Gastroesophageal sphincter (tissue), 4 donors: ENCODE results near the gene EPSTI1. TPM values are rescaled to one million over a fixed set of nuclear protein-coding genes. Genes with fewer than 3 reads are reported as not detected.

Source experiments
- ATAC-seq: fragments of 150-250 bp; one replicate; pipeline ENCODE4 v1.9.1; 2016; ENCODE audit warnings: mild to moderate bottlenecking, moderate library complexity
- H3K27ac ChIP-seq, 4 donors: fragments of 200-600 bp; sonication (generic) in 3 of 4; 1 replicate in 3 of 4; 2 replicates in 1 of 4; pipeline ENCODE4 v1.5.1; 2016 to 2019
- H3K27me3 ChIP-seq: fragments of 200-600 bp; sonication (generic); one replicate; pipeline ENCODE4 v1.5.1; 2019
- H3K36me3 ChIP-seq, 2 donors: fragments of 200-600 bp; sonication (generic); one replicate each; pipeline ENCODE4 v1.5.1; 2019; ENCODE audit warnings: control low read depth in 1 of 2
- H3K4me1 ChIP-seq, 3 donors: fragments of 200-600 bp; sonication (generic); 1 replicate in 2 of 3; 2 replicates in 1 of 3; pipeline ENCODE4 v1.5.1; 2016 to 2019; ENCODE audit warnings: control low read depth in 2 of 3
- H3K4me3 ChIP-seq, 2 donors: fragments of 200-600 bp; sonication (generic); one replicate each; pipeline ENCODE4 v1.5.1; 2019; ENCODE audit warnings: mild to moderate bottlenecking in 1 of 2, moderate library complexity in 1 of 2
- H3K9me3 ChIP-seq, 3 donors: fragments of 200-600 bp; sonication (generic); one replicate each; pipeline ENCODE4 v1.5.1; 2017 to 2019; ENCODE audit warnings: control low read depth in 2 of 3
- EP300 ChIP-seq: sonication (generic); formaldehyde crosslinking; IDR thresholded peaks from one replicate; pipeline ENCODE4 v1.6.1; 2017; ENCODE audit warnings: antibody characterized with exemption, mild to moderate bottlenecking
- POLR2A ChIP-seq, 2 donors: fragments of 450-650 bp; IDR thresholded peaks; one replicate each; pipeline ENCODE4 v1.6.1; 2017; ENCODE audit warnings: antibody characterized with exemption in 2 of 2, mild to moderate bottlenecking in 2 of 2, moderate library complexity in 1 of 2
- POLR2AphosphoS5 ChIP-seq: sonication (generic); formaldehyde crosslinking; IDR thresholded peaks from one replicate; pipeline ENCODE4 v1.6.1; 2017; ENCODE audit warnings: antibody characterized with exemption
- WGBS, 2 donors: methylation state at CpG; one replicate each; pipeline ENCODE4 v1.1.5; 2018; ENCODE audit warnings: low coverage in 1 of 2; 5-methylcytosine and 5-hydroxymethylcytosine counted together
- total RNA-seq, 4 donors: library from RNA; depleted of rRNA; stranded (reverse); fragments of >200 nt; gene quantifications; one replicate each; pipeline ENCODE4 v1.1.0, GENCODE V29; 2016
- TF ChIP-seq, protein P1 (sequence below), 4 experiments: fragments of 200-600 bp in 2 of 4; fragments of 450-650 bp in 2 of 4; sonication (generic) in 1 of 4; IDR thresholded peaks; one replicate each; pipeline ENCODE4 v1.5.1; 2017 to 2019; ENCODE audit warnings: antibody characterized with exemption in 4 of 4, mild to moderate bottlenecking in 2 of 4, moderate library complexity in 2 of 4

The EPSTI1 gene
- total RNA-seq, 4 donors from 2014 or later, result 6.1 to 13.3 (median 7.8) TPM

DNA sequence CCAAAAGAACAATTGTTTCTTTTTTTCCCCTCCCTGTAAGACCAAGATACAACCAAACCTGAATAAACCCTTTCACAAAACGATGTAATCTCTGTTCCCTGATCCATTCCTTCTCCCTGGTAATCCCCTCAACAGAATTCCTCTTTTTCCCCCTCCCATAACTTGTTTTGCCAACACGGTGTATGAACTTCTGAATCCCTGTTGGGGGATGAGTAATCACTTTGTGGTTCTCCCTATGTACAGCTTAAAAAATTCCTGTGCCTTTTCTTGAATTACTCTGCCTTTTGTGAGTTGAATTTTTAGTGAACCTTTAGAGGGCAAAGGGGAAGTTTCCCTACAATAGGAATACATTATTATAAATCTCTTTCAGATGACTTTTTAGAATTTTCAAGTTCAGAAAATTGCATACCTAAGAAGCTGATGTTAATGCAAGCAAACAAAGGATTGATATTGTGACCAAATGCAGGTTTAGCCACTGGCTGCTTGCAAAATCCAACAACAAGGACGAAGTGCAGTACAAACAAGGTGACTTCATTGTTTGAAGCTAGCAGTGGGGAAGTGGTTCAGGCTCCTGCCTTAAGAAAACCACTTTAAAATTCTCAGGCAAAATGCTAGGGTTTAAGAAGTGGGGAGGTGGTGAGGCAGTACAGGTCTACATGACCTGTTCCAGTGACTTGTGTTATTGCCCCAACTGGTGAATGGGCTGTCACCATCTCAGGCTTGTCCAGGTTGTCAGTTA is 15.0 kb upstream of the EPSTI1 start:
- no peak overlapping the region for H3K27ac ChIP-seq
- H3K9me3 ChIP-seq, result no peaks in the 10 kb centered on the region
- no peak overlapping the region for H3K4me3 ChIP-seq
- H3K27me3 ChIP-seq, result no peaks in the 10 kb centered on the region
- WGBS, 2 donors, result 47 to 73% methylated on average over 3 of the region's 3 CpGs
- no peak for TF ChIP-seq POLR2AphosphoS5
- no peak for TF ChIP-seq POLR2A (IDR thresholded peaks at IDR 0.05)
- TF ChIP-seq EP300, result no peak
- TF ChIP-seq, protein P1, sequence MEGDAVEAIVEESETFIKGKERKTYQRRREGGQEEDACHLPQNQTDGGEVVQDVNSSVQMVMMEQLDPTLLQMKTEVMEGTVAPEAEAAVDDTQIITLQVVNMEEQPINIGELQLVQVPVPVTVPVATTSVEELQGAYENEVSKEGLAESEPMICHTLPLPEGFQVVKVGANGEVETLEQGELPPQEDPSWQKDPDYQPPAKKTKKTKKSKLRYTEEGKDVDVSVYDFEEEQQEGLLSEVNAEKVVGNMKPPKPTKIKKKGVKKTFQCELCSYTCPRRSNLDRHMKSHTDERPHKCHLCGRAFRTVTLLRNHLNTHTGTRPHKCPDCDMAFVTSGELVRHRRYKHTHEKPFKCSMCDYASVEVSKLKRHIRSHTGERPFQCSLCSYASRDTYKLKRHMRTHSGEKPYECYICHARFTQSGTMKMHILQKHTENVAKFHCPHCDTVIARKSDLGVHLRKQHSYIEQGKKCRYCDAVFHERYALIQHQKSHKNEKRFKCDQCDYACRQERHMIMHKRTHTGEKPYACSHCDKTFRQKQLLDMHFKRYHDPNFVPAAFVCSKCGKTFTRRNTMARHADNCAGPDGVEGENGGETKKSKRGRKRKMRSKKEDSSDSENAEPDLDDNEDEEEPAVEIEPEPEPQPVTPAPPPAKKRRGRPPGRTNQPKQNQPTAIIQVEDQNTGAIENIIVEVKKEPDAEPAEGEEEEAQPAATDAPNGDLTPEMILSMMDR (IDR thresholded peaks at IDR 0.05), result no peak
- no peak for ATAC-seq
- peaks cover 4 to 14% (median 7%) of the 10 kb centered on the region in 3 donors for H3K4me1 ChIP-seq
- no peaks in the 10 kb centered on the region for H3K36me3 ChIP-seq

GRCh38 chr13:43005460-43006236 is 13.6 kb upstream of the EPSTI1 start:
- peak overlapping the region in 3 of 4 donors; percentile 16 to 71 (median 62) for H3K27ac ChIP-seq
- H3K4me1 ChIP-seq, result peaks cover 4 to 14% (median 7%) of the 10 kb centered on the region in 3 donors
- H3K36me3 ChIP-seq, result no peaks in the 10 kb centered on the region
- H3K9me3 ChIP-seq, result no peaks in the 10 kb centered on the region
- WGBS, 2 donors, result 83 to 91% methylated on average over 3 of the region's 3 CpGs
- no peak overlapping the region for H3K4me3 ChIP-seq
- TF ChIP-seq EP300 (no peak), POLR2A (IDR thresholded peaks at IDR 0.05) (no peak), POLR2AphosphoS5 (no peak)
- TF ChIP-seq, protein P1 (IDR thresholded peaks at IDR 0.05), result no peak
- ATAC-seq, result peak; percentile 57
- H3K27me3 ChIP-seq, result no peaks in the 10 kb centered on the region

DNA sequence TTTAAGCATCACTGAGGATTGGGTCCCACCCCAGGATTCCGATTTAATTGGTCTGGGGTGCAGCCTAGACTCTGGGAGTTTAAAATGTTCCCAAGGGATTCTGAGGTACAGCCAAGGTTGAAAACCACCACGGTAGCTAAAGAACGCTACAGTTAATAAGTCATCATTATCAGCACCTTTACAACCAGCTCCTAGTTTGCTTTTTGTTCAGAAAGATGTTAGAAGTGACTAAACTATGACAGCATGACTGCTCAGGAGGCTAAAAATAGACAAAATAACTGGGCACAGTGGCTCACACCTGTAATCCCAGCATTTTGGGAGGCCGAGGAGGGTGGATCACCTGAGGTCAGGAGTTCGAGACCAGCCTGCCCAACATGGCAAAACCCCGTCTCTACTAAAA is 11.7 kb upstream of the EPSTI1 start:
- Histone ChIP-seq H3K27ac (no peak overlapping the region), H3K9me3 (no peaks in the 10 kb centered on the region), H3K4me3 (no peak overlapping the region), H3K27me3 (no peaks in the 10 kb centered on the region), H3K36me3 (no peaks in the 10 kb centered on the region), H3K4me1 (peaks cover 4 to 14% (median 7%) of the 10 kb centered on the region in 3 donors)
- WGBS, 2 donors, result 80 to 96% methylated on average over 2 to 4 of the region's 6 CpGs
- ATAC-seq, result no peak
- TF ChIP-seq EP300 (no peak), POLR2AphosphoS5 (no peak), POLR2A (IDR thresholded peaks at IDR 0.05) (no peak)
- TF ChIP-seq, protein P1 (IDR thresholded peaks at IDR 0.05), result no peak

GRCh38 chr13:43003010-43003409 is 11.0 kb upstream of the EPSTI1 start:
- 79 to 84% methylated on average over 2 of the region's 2 CpGs for WGBS, 2 donors
- peaks cover 4 to 14% (median 7%) of the 10 kb centered on the region in 3 donors for H3K4me1 ChIP-seq
- no peaks in the 10 kb centered on the region for H3K9me3 ChIP-seq
- H3K27me3 ChIP-seq, result no peaks in the 10 kb centered on the region
- H3K27ac ChIP-seq, result no peak overlapping the region
- H3K36me3 ChIP-seq, result no peaks in the 10 kb centered on the region
- H3K4me3 ChIP-seq, result no peak overlapping the region
- no peak for TF ChIP-seq EP300
- TF ChIP-seq POLR2A (IDR thresholded peaks at IDR 0.05), result no peak
- no peak for TF ChIP-seq POLR2AphosphoS5
- TF ChIP-seq, protein P1 (IDR thresholded peaks at IDR 0.05), result no peak
- no peak for ATAC-seq
